PC-9 (cell line): ENCODE results near the gene MYO10.
"Not testable (repeated sequence)": the region's sequence is repeated elsewhere in the genome, so short reads cannot be mapped to it uniquely, and the experiment has no call there.

Experiments
- EZH2 ChIP-seq: fragments of 200-600 bp; sonication (generic); IDR thresholded peaks from 2 replicates; pipeline ENCODE4 v1.8.0; 2017; ENCODE audit warnings: antibody characterized with exemption, low read depth
- TF ChIP-seq, protein P1 (sequence below): fragments of 200-600 bp; sonication (generic); conservative IDR thresholded peaks from 2 replicates; pipeline ENCODE4 v1.6.1; 2017; ENCODE audit warnings: mixed run types, antibody characterized with exemption, mild to moderate bottlenecking, moderate library complexity

DNA sequence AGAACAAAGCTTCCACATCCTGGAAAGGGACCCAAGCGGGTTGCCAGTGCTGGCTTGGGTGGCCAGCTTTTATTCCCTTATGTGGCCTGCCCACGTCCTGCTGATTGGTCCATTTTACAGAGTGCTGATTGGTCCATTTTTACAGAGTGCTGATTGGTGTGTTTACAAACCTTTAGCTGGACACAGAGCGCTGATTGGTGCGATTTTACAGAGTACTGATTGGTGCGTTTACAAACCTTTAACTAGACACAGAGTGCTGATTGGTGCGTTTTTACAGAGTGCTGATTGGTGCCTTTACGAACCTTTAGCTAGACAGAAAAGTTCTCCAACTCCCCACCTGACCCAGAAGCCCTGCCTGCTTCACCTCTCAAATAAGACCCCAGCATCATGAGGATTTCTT is 49.2 kb upstream of the MYO10 start:
- TF ChIP-seq, protein P1, sequence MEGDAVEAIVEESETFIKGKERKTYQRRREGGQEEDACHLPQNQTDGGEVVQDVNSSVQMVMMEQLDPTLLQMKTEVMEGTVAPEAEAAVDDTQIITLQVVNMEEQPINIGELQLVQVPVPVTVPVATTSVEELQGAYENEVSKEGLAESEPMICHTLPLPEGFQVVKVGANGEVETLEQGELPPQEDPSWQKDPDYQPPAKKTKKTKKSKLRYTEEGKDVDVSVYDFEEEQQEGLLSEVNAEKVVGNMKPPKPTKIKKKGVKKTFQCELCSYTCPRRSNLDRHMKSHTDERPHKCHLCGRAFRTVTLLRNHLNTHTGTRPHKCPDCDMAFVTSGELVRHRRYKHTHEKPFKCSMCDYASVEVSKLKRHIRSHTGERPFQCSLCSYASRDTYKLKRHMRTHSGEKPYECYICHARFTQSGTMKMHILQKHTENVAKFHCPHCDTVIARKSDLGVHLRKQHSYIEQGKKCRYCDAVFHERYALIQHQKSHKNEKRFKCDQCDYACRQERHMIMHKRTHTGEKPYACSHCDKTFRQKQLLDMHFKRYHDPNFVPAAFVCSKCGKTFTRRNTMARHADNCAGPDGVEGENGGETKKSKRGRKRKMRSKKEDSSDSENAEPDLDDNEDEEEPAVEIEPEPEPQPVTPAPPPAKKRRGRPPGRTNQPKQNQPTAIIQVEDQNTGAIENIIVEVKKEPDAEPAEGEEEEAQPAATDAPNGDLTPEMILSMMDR: not testable (repeated sequence)
- not testable (repeated sequence) for TF ChIP-seq EZH2
